Cardiac septum (tissue), 1 donor: ENCODE results near the gene ZNF213. TPM values are rescaled to one million over a fixed set of nuclear protein-coding genes. Genes with fewer than 3 reads are reported as not detected.

Source experiments
- DNase-seq: peaks from one replicate; pipeline ENCODE4 v3.0.0-alpha.2; 2020; ENCODE audit warnings: low spot score
- intact Hi-C: fragments of 100-400 bp; cut with DNase I; formaldehyde crosslinking; loops from one replicate; pipeline ENCODE4 v1.14.0; 2022
- long read RNA-seq: library from polyadenylated mRNA; unstranded; transcript quantifications from one replicate; pipeline ENCODE4 v2.0.0, GENCODE V29; 2021
- total RNA-seq: library from RNA; stranded (reverse); fragmentation: NEBNext Ultra II Directional; extraction: Animal tissue kit (Norgen Biotek cat#: 25700); gene quantifications from one replicate; pipeline ENCODE4 v1.2.1, GENCODE V29; 2021
- donor health status: DM: no; HTN: no; CAD: no.

Gene ZNF213, protein sequence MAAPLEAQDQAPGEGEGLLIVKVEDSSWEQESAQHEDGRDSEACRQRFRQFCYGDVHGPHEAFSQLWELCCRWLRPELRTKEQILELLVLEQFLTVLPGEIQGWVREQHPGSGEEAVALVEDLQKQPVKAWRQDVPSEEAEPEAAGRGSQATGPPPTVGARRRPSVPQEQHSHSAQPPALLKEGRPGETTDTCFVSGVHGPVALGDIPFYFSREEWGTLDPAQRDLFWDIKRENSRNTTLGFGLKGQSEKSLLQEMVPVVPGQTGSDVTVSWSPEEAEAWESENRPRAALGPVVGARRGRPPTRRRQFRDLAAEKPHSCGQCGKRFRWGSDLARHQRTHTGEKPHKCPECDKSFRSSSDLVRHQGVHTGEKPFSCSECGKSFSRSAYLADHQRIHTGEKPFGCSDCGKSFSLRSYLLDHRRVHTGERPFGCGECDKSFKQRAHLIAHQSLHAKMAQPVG
- 7.5 TPM for total RNA-seq
- long read RNA-seq, partial matches to known transcripts: 1 of 12 reads
- long read RNA-seq, other reads (novel, unspliced or antisense): 11 of 12 reads

DNA sequence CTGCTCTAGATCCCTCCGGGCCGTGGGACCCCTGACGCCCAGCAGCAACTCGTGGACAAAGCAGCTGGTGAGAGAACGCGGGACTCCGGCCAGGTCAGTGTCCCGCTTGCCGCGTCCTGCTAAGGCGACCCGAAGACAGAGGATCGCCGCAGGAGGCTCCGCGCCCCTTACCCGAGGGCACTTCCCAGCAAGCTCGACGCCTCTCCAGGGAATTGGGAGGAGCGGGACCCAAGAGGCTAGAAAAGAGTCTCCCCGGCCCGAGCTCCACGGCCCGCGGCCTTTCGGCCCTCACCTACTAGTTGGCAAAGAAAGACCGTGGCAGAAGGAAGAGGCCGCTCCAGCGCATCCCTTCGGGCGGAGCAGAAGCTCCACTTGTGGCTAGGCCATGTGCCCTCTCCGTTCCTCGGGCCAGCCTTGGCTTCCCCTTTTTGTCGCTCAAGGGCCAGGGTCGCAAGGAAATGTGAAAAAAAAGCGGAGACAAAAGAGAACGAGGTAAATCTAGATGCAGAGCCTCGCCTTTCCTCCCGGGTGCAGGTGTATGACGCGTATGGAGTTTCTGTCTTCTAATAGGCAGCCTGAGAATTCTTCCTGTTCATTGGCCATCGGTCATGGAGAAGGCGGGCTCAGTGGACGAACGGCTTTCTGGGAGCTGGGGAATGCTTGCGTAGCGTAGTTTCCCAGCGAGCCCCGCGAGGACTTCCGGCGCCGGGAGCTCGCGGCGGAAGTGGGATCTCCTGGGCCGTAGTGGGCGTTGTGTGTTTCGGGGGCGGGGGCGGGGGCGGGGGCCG lies at the start of gene ZNF213:
Gene ZNF213 (plus strand): TSS at position 692 of the 788 bp plus-strand sequence. CDS start 2,252 bp downstream, outside the sequence.
- intact Hi-C loops: loop anchor here (1.0 to 5.0 kb wide), 2 partner anchors 14 to 33 kb away; no protein-coding TSS in a partner anchor
- DNase-seq: peak; percentile 97

- DNase-seq: no peak
- intact Hi-C loops: no loop called here
Observed at GRCh38 chr16:3085868-3086595, 48.8 kb upstream of the ZNF213 start.

DNA sequence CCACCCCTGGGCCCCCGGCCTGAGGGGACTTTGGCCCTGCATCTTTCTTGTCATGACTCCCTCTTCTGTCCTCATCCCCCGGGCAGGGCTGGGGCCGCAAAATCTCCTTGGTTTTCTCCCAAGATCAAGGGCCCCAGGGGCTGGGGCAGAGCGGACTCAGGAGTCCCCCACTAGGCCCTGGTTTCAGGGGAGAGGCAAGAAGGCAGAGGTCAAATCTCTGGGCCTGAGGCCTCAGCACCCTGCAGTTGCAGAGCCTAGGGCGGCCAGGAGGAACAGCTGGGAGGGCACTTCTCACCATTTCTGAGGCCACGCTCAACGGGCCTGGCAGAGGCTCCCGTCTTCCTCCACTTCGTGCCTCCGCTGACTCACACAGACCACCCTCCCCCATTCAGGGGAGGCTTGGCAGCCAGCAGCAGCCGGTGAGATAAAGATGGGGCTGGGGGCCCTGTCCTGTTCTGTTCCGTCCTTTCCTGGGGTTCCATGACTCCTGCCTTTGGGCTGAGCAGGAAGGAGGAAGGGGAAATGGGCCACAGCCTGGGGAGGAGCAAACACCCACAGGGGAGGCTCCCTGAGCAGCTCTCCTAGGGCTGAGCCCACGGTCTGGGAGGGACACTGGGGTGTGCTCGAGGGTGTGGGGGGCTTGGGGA lies 48.1 kb upstream of the ZNF213 start:
- DNase-seq: no peak
- intact Hi-C loops: no loop called here

- intact Hi-C loops: no loop called here
- no peak for DNase-seq
Observed at GRCh38 chr16:3087243-3088235, 47.3 kb upstream of the ZNF213 start.

DNA sequence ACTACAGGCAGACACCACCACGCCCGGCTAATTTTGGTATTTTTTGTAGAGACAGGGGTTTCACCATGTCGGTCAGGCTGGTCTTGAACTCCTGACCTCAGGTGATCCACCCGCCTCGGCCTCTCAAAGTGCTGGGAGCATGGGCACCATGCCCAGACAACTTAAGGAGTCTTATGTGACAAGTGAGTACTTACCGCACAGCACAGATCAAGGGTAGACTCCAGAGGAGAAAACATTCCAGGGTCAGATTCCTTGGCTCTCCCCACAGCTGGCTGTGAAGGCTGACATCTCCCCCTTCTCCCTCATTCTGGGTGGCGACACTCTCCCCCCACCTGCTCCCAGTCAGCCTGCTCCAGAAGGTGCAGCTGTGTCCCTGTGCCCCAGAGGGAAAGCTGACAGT lies 46.4 kb upstream of the ZNF213 start:
- DNase-seq: no peak
- intact Hi-C loops: no loop called here

DNA sequence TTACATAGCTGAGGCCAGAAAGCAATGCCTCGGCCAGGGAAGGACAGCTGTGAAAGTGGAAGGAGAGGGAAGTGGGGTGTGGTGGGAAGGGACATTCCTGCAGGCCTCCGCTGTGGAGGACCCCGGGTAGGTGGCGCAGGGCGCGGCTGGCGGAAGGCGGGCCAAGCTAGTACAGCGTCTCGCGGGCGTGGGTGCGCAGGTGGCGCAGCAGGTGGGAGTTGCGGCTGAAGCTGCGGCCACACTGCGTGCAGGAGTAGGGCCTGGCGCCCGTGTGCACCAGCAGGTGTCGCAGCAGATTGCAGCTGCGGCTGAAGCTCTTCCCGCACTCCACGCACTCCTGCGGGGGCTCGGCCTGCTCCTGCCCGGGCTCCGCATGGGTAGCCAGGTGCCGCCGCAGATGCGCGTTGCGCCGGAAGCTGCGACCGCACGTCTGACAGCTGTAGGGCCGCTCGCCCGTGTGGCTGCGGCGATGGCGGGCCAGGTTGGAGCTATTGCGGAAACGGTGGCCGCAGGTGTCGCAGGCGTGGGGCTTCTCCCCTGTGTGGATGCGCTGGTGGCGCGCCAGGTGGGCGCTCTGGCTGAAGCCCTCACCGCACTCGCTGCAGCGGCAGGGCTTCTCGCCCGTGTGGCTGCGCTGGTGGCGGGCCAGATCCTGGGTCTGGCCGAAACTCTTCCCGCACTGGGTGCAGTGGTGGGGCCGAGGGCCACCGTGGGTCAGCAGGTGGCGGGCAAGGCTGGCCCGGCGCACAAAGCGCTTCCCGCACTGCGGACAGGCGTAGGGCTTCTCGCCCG lies 45.7 kb upstream of the ZNF213 start:
- no peak for DNase-seq
- intact Hi-C loops: no loop called here

DNA sequence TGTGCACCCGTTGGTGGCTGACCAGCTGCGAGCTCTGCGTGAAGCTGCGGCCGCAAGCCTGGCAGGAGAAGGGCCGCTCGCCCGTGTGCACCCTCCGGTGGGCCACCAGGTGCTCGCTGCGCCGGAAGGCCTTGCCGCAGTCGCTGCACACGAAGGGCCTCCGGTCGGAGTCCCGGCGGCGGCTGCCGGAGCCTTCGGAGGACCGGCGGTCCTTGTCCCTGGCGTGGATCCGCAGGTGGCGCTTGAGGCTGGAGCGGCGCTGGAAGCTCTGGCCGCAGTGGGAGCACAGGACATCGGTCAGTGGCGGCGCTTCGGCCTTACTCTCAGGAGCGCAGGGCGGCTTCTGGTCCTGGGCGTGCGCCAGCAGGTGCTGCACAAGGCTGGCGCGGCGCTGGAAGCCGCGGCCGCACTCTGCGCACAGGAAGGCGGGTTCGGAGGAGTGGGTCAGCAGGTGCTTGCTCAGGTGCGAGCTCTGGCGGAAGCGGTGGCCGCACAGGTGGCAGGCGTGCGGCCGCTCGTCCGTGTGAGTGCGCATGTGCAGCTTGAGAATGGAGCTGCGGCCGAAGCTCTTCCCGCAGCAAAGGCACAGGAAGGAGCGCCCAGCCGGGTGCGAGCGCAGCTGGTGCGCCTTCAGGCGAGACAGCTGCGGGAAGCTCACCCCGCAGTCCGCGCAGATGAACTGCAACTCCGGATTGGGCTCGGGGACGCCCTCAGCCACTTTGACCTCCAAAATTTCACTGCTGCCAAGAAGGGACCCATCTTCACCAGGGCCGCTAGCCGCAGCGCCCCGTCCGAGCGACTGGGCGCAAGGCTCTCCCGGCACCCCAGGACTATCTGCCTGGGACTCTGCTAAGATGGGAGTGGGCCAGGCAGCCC lies 44.9 kb upstream of the ZNF213 start:
- no peak for DNase-seq
- intact Hi-C loops: no loop called here

GRCh38 chr16:3091551-3091950 lies 43.3 kb upstream of the ZNF213 start:
- no peak for DNase-seq
- intact Hi-C loops: no loop called here

- intact Hi-C loops: no loop called here
- DNase-seq: no peak
Observed at GRCh38 chr16:3092501-3092941, 42.3 kb upstream of the ZNF213 start.

DNA sequence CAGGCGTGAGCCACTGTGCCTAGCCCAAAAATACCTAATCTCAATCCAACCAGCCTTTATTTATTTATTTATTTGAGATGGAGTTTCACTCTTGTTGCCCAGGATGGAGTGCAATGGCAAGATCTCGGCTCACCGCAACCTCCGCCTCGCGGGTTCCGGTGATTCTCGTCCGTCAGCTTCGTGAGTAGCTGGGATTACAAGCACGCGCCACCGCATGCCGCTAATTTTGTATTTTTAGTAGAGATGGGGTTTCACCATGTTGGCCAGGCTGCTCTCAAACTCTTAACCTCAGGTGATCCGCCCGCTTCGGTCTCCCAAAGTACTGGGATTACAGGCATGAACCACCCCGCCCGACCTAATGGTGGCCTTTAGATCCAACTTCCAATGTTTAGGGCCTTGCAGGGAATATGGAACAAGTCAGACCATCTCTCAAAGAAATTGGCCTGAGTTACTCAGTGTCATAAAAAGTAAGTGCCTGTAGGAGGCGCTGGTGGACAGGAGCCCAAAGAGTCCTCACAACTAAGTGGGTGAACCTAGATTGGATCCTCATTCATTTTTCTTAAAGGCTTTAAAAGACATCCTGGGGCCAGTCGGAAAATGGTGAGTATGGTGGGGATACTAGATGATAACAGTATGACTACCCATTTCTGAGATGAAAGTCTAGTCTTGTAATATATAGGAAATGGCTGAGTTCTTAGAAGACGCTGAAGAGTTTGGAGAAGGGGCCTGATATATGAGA lies 40.4 kb upstream of the ZNF213 start:
- DNase-seq: no peak

DNA sequence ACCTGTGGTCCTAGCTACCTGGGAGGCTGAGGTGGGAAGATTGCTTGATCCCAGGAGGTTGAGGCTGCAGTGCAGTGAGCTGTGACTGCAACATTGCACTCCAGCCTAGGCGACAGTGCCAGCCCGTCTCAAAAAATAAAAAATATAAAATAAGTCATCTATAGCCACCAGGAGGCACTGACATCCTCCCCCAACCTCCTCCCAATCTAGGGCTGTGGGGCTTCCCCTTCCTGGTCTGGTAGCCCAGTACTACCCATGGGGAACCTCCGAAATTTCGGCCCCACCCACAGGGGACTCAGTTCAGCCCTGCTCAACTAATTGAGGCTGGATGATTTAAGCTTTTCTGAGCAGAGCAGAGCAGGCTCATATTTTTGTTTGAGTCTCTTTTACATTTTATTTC lies 39.0 kb upstream of the ZNF213 start:
- intact Hi-C loops: loop anchor here (5.0 kb wide), 1 partner anchor 34 kb away; no protein-coding TSS in a partner anchor
- DNase-seq: no peak

More for the DNA sequence above, 40.4 kb upstream of the ZNF213 start:
- intact Hi-C loops: loop anchor here (5.0 kb wide), 1 partner anchor 32 kb away; no protein-coding TSS in a partner anchor

DNA sequence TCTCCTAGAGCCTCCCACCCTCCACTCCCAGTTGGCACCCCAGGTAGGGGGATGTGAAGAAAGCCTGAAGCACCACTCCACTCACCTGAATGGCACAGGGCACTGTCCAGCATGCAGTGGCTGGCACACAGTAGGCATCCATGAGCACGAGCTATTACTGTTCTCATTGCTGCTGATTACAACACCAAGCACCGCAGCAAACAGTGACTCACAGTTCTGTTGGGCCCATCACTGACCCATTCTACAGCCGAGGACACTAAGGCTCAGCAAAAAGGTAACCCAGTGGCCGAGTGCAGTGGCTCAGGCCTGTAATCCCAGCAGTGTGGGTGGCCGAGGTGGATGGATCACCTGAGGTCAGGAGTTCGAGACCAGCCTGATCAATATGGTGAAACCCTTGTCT lies 38.5 kb upstream of the ZNF213 start:
- intact Hi-C loops: loop anchor here (5.0 kb wide), 1 partner anchor 34 kb away; no protein-coding TSS in a partner anchor

GRCh38 chr16:3097266-3097665 lies 37.6 kb upstream of the ZNF213 start:
- DNase-seq: no peak
- intact Hi-C loops: loop anchor here (5.0 kb wide), 1 partner anchor 35 kb away; no protein-coding TSS in a partner anchor

More for the DNA sequence above, 38.5 kb upstream of the ZNF213 start:
- no peak for DNase-seq

DNA sequence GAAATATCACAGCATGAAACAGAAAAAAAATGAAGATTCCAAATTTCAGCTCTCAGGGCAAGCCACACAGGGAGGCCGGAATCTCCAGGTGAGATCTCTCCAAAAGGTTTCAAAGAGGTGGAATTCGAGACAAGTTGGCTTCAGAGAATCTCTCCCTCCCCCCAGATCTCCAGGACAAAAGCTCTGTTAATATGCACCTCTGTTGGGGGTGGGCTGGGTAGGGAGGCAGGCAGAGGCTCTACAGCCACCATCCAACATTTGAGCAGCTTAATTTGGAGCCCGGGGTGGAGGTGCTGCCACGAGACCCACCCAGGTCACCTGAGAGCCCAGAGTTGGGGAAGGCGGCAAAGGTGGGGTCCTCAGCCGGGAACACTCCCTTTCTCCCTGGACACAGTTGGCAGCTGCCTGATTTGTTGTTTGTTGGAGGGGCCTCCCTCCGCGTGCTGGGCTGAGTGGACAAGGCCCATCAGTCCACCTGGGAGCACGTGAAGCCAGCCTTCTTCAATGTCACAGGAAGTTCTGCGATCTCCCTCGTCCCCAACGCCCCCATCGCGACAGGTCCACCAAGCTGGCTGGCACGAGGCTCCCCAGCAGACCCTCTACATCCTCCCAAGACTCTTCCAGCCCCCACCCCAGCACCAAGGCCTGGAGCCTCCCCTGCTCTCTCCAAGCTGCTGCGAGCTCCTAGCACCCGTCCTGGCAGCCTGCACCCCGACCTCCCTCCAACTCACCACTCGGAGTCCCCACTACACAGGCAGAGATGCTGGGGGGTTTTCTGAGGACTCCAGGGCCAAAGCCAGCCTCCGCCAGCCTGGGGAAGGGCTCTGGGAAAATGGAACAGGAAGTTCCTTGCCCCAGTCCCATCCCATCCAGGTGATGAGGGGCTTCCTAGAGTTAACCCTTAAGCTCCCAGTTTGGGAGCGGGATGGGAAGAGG lies 36.1 kb upstream of the ZNF213 start, which contains the start of gene ZSCAN10:
Gene ZSCAN10 (minus strand): TSS at position 836 of the 936 bp plus-strand sequence. CDS start 6,357 bp downstream, outside the sequence.
- DNase-seq: no peak
- intact Hi-C loops: loop anchor here (5.0 kb wide), 1 partner anchor 36 kb away; no protein-coding TSS in a partner anchor
